HepG2 (cell line): ENCODE data around the gene FER1L5. TPM values are rescaled to one million over a fixed set of nuclear protein-coding genes. Genes with fewer than 3 reads are reported as not detected.

Experiments used
- POGK ChIP-seq: sonication (generic); formaldehyde crosslinking; conservative IDR thresholded peaks from 2 replicates; pipeline ENCODE4 v1.8.0; 2022; ENCODE audit warnings: mild to moderate bottlenecking, moderate library complexity, missing genetic modification reagents
- ZBTB39 ChIP-seq: sonication (generic); formaldehyde crosslinking; IDR thresholded peaks from 2 replicates; pipeline ENCODE4 v1.5.0; 2020; ENCODE audit warnings: missing genetic modification reagents
- ZNF512B ChIP-seq: sonication (generic); formaldehyde crosslinking; IDR thresholded peaks from 2 replicates; pipeline ENCODE4 v1.5.1; 2020; ENCODE audit warnings: missing genetic modification reagents, mild to moderate bottlenecking, borderline replicate concordance
- ZNF557 ChIP-seq: sonication (generic); formaldehyde crosslinking; IDR thresholded peaks from 2 replicates; pipeline ENCODE4 v1.4.0; 2020; ENCODE audit warnings: missing genetic modification reagents
- polyA plus RNA-seq, 8 experiments: library from polyadenylated mRNA; depleted of rRNA in 3 of 8; stranded (reverse) in 7 of 8; unstranded in 1 of 8; fragments of >200 nt; fragmentation: Illumina TruSeq in 4 of 8; extraction: Trizol in 4 of 8; gene quantifications; 2 replicates each; pipeline versions ENCODE4 v1.2.1 to v1.2.3, GENCODE V29; 2011 to 2016; ENCODE audit warnings: low read depth in 4 of 8, missing spikeins in 1 of 8, mixed read lengths in 1 of 8; ENCODE audit not compliant: insufficient read depth in 1 of 8
- total RNA-seq, 5 experiments: library from RNA; depleted of rRNA; stranded (reverse); fragments of >200 nt; fragmentation: Illumina TruSeq; extraction: Trizol; gene quantifications; 2 replicates each; pipeline ENCODE4 v1.2.3, GENCODE V29; 2016; ENCODE audit warnings: low read depth in 1 of 5

The FER1L5 gene
- total and polyA plus RNA-seq, 2 of the 13 experiments (the other 11 are each of a cell fraction or from before 2014, with no cell fraction given) = 0.02 to 0.08 TPM

GRCh38 chr2:96739076-96739632 is 96.6 kb downstream of the FER1L5 start (continued):
- TF ChIP-seq ZNF512B = no peak
- TF ChIP-seq POGK (CRISPR knock-in tag) = 0 out of 2 replicates have a peak, but pooled peaks have one; percentile 13
- 0 out of 2 replicates have a peak, but pooled peaks have one; percentile 13 for TF ChIP-seq ZNF557 (CRISPR knock-in tag)
- TF ChIP-seq ZBTB39 (CRISPR knock-in tag) = 0 out of 2 replicates have a peak, but pooled peaks have one; percentile 32
